KMS-11 (cell line): ENCODE results near the gene TCEAL9.

Experiments used
- H2AFZ ChIP-seq: fragments of 200-600 bp; sonication (generic); 2 replicates; pipeline ENCODE4 v1.6.1; 2016; ENCODE audit warnings: antibody characterized with exemption, mixed run types, low read depth
- H3K27ac ChIP-seq: fragments of 200-600 bp; sonication (generic); 2 replicates; pipeline ENCODE4 v1.6.1; 2016; ENCODE audit warnings: mild to moderate bottlenecking, mixed run types
- H3K27me3 ChIP-seq: fragments of 200-600 bp; sonication (generic); 2 replicates; pipeline ENCODE4 v1.6.1; 2017; ENCODE audit warnings: mild to moderate bottlenecking, low read depth, mixed run types, moderate library complexity; ENCODE audit not compliant: insufficient read depth
- H3K36me3 ChIP-seq: fragments of 200-600 bp; sonication (generic); 2 replicates; pipeline ENCODE4 v1.6.1; 2017; ENCODE audit warnings: mild to moderate bottlenecking, mixed run types; ENCODE audit not compliant: insufficient read depth
- H3K4me1 ChIP-seq: fragments of 200-600 bp; sonication (generic); 2 replicates; pipeline ENCODE4 v1.6.1; 2016; ENCODE audit warnings: mild to moderate bottlenecking, low read depth, mixed run types; ENCODE audit not compliant: poor library complexity, severe bottlenecking
- H3K4me2 ChIP-seq: fragments of 200-600 bp; sonication (generic); 2 replicates; pipeline ENCODE4 v1.7.0; 2016; ENCODE audit warnings: mild to moderate bottlenecking, mixed run types
- H3K4me3 ChIP-seq: fragments of 200-600 bp; sonication (generic); IDR thresholded peaks from 2 replicates; pipeline ENCODE4 v1.6.1; 2017; ENCODE audit warnings: low read depth, low read length, mixed read lengths; ENCODE audit not compliant: insufficient read depth
- H3K79me2 ChIP-seq: fragments of 200-600 bp; sonication (generic); 2 replicates; pipeline ENCODE4 v1.6.1; 2016; ENCODE audit warnings: low read depth, mixed run types; ENCODE audit not compliant: insufficient read depth
- H3K9ac ChIP-seq: fragments of 200-600 bp; sonication (generic); 2 replicates; pipeline ENCODE4 v1.6.1; 2016; ENCODE audit warnings: mild to moderate bottlenecking, mixed run types
- H4K20me1 ChIP-seq: fragments of 200-600 bp; sonication (generic); 2 replicates; pipeline ENCODE4 v1.6.1; 2016; ENCODE audit warnings: mild to moderate bottlenecking, mixed run types; ENCODE audit not compliant: insufficient read depth
- TF ChIP-seq, protein P1 (sequence below): fragments of 200-600 bp; sonication (generic); conservative IDR thresholded peaks from 2 replicates; pipeline ENCODE4 v1.6.1; 2017; ENCODE audit warnings: low read depth, mild to moderate bottlenecking, antibody characterized with exemption, low read length, moderate library complexity, mixed read lengths

Gene TCEAL9

GRCh38 chrX:103367502-103367901, 11.2 kb downstream of the TCEAL9 start:
- TF ChIP-seq, protein P1, sequence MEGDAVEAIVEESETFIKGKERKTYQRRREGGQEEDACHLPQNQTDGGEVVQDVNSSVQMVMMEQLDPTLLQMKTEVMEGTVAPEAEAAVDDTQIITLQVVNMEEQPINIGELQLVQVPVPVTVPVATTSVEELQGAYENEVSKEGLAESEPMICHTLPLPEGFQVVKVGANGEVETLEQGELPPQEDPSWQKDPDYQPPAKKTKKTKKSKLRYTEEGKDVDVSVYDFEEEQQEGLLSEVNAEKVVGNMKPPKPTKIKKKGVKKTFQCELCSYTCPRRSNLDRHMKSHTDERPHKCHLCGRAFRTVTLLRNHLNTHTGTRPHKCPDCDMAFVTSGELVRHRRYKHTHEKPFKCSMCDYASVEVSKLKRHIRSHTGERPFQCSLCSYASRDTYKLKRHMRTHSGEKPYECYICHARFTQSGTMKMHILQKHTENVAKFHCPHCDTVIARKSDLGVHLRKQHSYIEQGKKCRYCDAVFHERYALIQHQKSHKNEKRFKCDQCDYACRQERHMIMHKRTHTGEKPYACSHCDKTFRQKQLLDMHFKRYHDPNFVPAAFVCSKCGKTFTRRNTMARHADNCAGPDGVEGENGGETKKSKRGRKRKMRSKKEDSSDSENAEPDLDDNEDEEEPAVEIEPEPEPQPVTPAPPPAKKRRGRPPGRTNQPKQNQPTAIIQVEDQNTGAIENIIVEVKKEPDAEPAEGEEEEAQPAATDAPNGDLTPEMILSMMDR: no peak
- no peak overlapping the region for H3K9ac ChIP-seq
- no peaks in the 10 kb centered on the region for H4K20me1 ChIP-seq
- no peaks in the 10 kb centered on the region for H3K27me3 ChIP-seq
- H3K27ac ChIP-seq: no peak overlapping the region
- H3K4me1 ChIP-seq: no peaks in the 10 kb centered on the region
- H3K4me2 ChIP-seq: no peak overlapping the region
- H3K4me3 ChIP-seq: no peak overlapping the region
- H3K79me2 ChIP-seq: no peaks in the 10 kb centered on the region
- no peak overlapping the region for H2AFZ ChIP-seq
- no peaks in the 10 kb centered on the region for H3K36me3 ChIP-seq

DNA sequence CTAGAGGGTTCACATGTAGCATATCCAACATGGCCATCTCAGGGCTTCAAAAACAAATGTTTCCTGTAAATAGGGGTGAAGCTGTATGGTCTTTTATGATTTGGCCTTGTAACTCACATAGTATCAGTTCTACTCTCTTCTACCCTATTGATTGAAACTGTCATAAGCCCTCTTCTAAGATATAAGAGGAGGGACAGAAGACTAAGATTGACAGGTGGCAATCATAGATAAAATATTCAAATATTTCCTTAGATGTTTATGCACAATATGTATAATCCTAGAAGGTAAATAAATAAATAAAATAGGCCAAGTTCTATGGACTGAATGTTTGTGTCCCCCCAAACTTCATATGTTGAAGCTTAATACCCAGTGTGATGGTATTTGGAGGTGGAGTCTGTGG, 13.2 kb downstream of the TCEAL9 start:
- H3K27me3 ChIP-seq: no peaks in the 10 kb centered on the region
- no peaks in the 10 kb centered on the region for H3K36me3 ChIP-seq
- no peaks in the 10 kb centered on the region for H4K20me1 ChIP-seq
- no peak overlapping the region for H3K27ac ChIP-seq
- no peaks in the 10 kb centered on the region for H3K79me2 ChIP-seq
- no peak overlapping the region for H3K9ac ChIP-seq
- no peak overlapping the region for H2AFZ ChIP-seq
- H3K4me3 ChIP-seq: no peak overlapping the region
- H3K4me2 ChIP-seq: no peak overlapping the region
- H3K4me1 ChIP-seq: no peaks in the 10 kb centered on the region
- TF ChIP-seq, protein P1: no peak

DNA sequence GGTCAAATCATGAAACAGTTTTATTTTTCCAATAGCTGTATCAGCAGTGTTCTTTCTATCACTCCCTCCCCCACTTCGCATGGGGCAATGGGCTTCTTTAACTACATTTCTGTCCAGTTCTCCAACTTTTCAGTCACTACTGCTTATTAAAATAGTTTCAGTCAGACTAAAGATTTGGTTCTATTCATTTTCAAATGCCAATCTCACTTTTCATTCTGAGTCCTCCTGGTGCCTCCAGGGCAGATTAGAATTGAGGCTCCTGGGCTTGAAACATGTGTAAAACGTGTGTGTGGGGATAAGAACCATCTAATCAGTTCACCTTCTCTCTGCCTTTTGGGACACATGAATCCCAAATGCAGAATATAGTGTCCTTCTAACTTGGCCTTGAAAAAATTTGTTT, 16.6 kb downstream of the TCEAL9 start:
- Histone ChIP-seq H3K27ac (no peak overlapping the region), H3K4me2 (no peak overlapping the region), H3K79me2 (no peaks in the 10 kb centered on the region), H3K27me3 (no peaks in the 10 kb centered on the region), H3K4me3 (no peak overlapping the region), H3K36me3 (no peaks in the 10 kb centered on the region), H3K9ac (no peak overlapping the region), H2AFZ (no peak overlapping the region), H3K4me1 (peaks cover 3% of the 10 kb centered on the region), H4K20me1 (no peaks in the 10 kb centered on the region)
- TF ChIP-seq, protein P1: no peak

- TF ChIP-seq, protein P1: no peak
- Histone ChIP-seq H3K36me3 (no peaks in the 10 kb centered on the region), H4K20me1 (no peaks in the 10 kb centered on the region), H3K9ac (no peak overlapping the region), H3K4me3 (no peak overlapping the region), H3K27ac (no peak overlapping the region), H3K4me1 (peaks cover 3% of the 10 kb centered on the region), H2AFZ (no peak overlapping the region), H3K4me2 (no peak overlapping the region), H3K27me3 (no peaks in the 10 kb centered on the region), H3K79me2 (no peaks in the 10 kb centered on the region)
Measured at GRCh38 chrX:103373581-103373980, 17.3 kb downstream of the TCEAL9 start.
